ENCODE measurements around the gene FADS6. TPM values are rescaled to one million over a fixed set of nuclear protein-coding genes. Genes with fewer than 3 reads are reported as not detected.

Gene FADS6
- total and polyA plus RNA-seq, 2 donors (not counting 3 experiments of a cell fraction or from before 2014, with no cell fraction given): not detected

DNA sequence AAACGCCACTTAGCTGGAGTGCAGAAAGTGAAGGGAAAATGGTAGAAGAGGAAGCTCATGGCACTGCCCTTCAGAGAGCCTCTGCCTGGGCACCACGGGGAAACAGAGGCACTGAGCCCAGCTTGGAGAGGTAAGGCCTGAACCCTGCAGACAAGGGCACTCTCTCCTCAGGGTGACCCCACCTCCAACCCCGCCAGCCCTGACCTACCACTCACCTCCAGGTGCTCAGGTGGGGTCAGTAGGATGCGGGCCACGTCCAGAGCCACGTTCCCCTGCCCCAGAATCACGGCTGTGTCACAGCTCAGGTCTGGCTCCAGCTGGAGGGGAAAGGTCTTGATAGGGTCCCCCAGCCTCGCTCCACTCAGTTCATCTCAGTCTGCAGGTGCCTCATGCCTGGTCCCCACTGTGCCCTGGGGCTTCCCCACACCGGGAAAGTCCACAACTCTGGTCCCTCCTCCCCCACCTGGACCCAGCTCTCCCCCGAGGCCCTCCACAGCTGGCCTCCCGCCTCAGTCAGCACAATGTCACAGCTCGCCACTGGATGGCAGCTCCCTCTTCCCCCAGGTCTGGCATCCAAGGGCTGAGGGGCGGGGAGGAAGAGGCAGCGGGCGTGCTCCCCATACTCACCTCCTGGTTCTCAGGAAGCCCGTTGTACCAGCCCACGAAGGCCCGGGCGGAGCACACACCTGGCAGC lies 27.8 kb downstream of the FADS6 start:
- Histone ChIP-seq H3K4me2 (ENCODE audit: insufficient read depth, low read length) (no peak overlapping the region), H4K20me1 (replicated peaks; ENCODE audit: control insufficient read depth, extremely low read depth, insufficient read depth, low read length) (no peaks in the 10 kb centered on the region), H2AFZ (ENCODE audit: low read depth, low read length) (no peak overlapping the region), H3K4me1 (ENCODE audit: control insufficient read depth, extremely low read depth, insufficient read depth, low read length) (peaks cover 18% of the 10 kb centered on the region), H3K9ac (replicated peaks; ENCODE audit: extremely low read depth, insufficient read depth, low read length) (no peak overlapping the region), H3K27me3 (ENCODE audit: control insufficient read depth in 2 of 2, insufficient read depth in 2 of 2, low read length in 2 of 2) (peaks cover 7 to 12% of the 10 kb centered on the region in 2 experiments), H3K4me3 (replicated peaks in 1 of 3; ENCODE audit: insufficient read depth in 1 of 3, low read depth in 1 of 3, low read length in 3 of 3) (no peak overlapping the region), H3K9me1 (replicated peaks; ENCODE audit: control insufficient read depth, extremely low read depth, insufficient read depth, low read length) (no peaks in the 10 kb centered on the region), H3K27ac (ENCODE audit: insufficient read depth, low read depth, low read length) (no peak overlapping the region), H3K36me3 (ENCODE audit: control insufficient read depth in 2 of 2, extremely low read depth in 1 of 2, insufficient read depth in 2 of 2, low read length in 2 of 2) (no peaks in the 10 kb centered on the region), H3K79me2 (ENCODE audit: control insufficient read depth, insufficient read depth, low read length) (no peaks in the 10 kb centered on the region), H3K9me3 (replicated peaks; ENCODE audit: control insufficient read depth, insufficient read depth, low read length) (no peaks in the 10 kb centered on the region)
- CTCF ChIA-PET: interaction anchor here (0.9 to 14.2 kb wide), 8 partner anchors 13 to 208 kb away, joined by 3 to 325 read pairs (median 8); no protein-coding TSS in a partner anchor
- dilution Hi-C loops (cut with MboI; ENCODE audit: extremely low pct_ligation_motif_present, low sequenced_read_pairs): no loop called here
- FAIRE-seq (no peak), DNase-seq (ENCODE audit: low read depth, low spot score) (no peak)
- POLR2A ChIA-PET: no interaction called here
- TF ChIP-seq MAX (IDR thresholded peaks at IDR 0.05; ENCODE audit: insufficient read depth, insufficient read length) (no peak), EZH2 (IDR thresholded peaks at IDR 0.05; ENCODE audit: borderline replicate concordance, low read depth, low read length, severe bottlenecking) (no peak), POLR2AphosphoS5 (IDR thresholded peaks at IDR 0.05; ENCODE audit: insufficient read depth, low read depth, low read length) (no peak), FOS (IDR thresholded peaks at IDR 0.05; ENCODE audit: borderline replicate concordance, insufficient read depth, low read length) (no peak), POLR2A (IDR thresholded peaks at IDR 0.05; ENCODE audit: low read depth, low read length) (no peak), MYC (IDR thresholded peaks at IDR 0.05; ENCODE audit: low read depth, low read length) (no peak)
- BruUV-seq (replicated peaks): no TSS peak
- intact Hi-C loops (cut with micrococcal nuclease): loop anchor here (1.0 kb wide), 1 partner anchor 208 kb away; no protein-coding TSS in a partner anchor

DNA sequence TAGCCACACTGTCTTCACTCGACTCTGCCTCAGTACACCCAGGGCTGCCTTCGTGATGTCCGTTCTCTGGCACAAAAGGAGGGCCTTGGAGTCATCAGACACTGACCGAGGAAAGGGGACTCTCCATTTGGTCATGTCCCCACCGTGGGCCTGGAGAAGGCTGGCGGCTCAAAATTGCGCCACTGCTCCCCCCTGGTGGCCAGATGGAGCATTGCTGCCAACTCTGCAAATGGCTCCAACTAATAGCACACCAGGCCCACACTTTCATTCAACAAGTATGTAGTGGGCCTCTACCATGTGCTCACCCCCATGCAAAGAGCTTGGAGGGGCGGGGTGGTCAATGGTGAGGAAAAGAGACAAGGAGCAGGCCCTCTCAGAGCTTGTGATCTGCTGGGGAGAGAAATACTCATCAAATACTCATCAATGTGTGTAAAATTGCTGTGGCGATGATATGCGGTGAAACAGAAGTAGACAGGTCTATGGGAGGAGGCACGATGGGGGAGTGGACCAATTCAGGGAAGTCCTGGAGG lies 28.5 kb downstream of the FADS6 start:
- no peaks in the 10 kb centered on the region for H3K9me3 ChIP-seq (replicated peaks; ENCODE audit: control insufficient read depth, insufficient read depth, low read length)

More for the DNA sequence above, 28.5 kb downstream of the FADS6 start:
- peak; percentile 93 for FAIRE-seq
- intact Hi-C loops (cut with micrococcal nuclease): loop anchor here (1.0 kb wide), 1 partner anchor 208 kb away; no protein-coding TSS in a partner anchor
- Histone ChIP-seq H3K27me3 (ENCODE audit: control insufficient read depth in 2 of 2, insufficient read depth in 2 of 2, low read length in 2 of 2) (peaks cover 12 to 19% of the 10 kb centered on the region in 2 experiments), H3K27ac (ENCODE audit: insufficient read depth, low read depth, low read length) (no peak overlapping the region), H3K79me2 (ENCODE audit: control insufficient read depth, insufficient read depth, low read length) (no peaks in the 10 kb centered on the region), H4K20me1 (replicated peaks; ENCODE audit: control insufficient read depth, extremely low read depth, insufficient read depth, low read length) (no peaks in the 10 kb centered on the region), H3K4me1 (ENCODE audit: control insufficient read depth, extremely low read depth, insufficient read depth, low read length) (peaks cover 18% of the 10 kb centered on the region), H3K36me3 (ENCODE audit: control insufficient read depth in 2 of 2, extremely low read depth in 1 of 2, insufficient read depth in 2 of 2, low read length in 2 of 2) (no peaks in the 10 kb centered on the region), H3K4me3 (replicated peaks in 1 of 3; ENCODE audit: insufficient read depth in 1 of 3, low read depth in 1 of 3, low read length in 3 of 3) (no peak overlapping the region), H2AFZ (ENCODE audit: low read depth, low read length) (no peak overlapping the region), H3K9ac (replicated peaks; ENCODE audit: extremely low read depth, insufficient read depth, low read length) (no peak overlapping the region), H3K4me2 (ENCODE audit: insufficient read depth, low read length) (no peak overlapping the region), H3K9me1 (replicated peaks; ENCODE audit: control insufficient read depth, extremely low read depth, insufficient read depth, low read length) (no peaks in the 10 kb centered on the region)
- CTCF ChIA-PET: interaction anchor here (0.9 to 14.2 kb wide), 7 partner anchors 21 to 208 kb away, joined by 3 to 325 read pairs (median 10); no protein-coding TSS in a partner anchor
- POLR2A ChIA-PET: no interaction called here
- no TSS peak for BruUV-seq (replicated peaks)
- dilution Hi-C loops (cut with MboI; ENCODE audit: extremely low pct_ligation_motif_present, low sequenced_read_pairs): no loop called here
- peak; percentile 63 for DNase-seq (ENCODE audit: low read depth, low spot score)
- TF ChIP-seq FOS (IDR thresholded peaks at IDR 0.05; ENCODE audit: borderline replicate concordance, insufficient read depth, low read length) (no peak), EZH2 (IDR thresholded peaks at IDR 0.05; ENCODE audit: borderline replicate concordance, low read depth, low read length, severe bottlenecking) (no peak), GATA2 (IDR thresholded peaks at IDR 0.05; ENCODE audit: insufficient read depth, insufficient read length, low read depth, low read length) (no peak)
- TF ChIP-seq, protein P1, sequence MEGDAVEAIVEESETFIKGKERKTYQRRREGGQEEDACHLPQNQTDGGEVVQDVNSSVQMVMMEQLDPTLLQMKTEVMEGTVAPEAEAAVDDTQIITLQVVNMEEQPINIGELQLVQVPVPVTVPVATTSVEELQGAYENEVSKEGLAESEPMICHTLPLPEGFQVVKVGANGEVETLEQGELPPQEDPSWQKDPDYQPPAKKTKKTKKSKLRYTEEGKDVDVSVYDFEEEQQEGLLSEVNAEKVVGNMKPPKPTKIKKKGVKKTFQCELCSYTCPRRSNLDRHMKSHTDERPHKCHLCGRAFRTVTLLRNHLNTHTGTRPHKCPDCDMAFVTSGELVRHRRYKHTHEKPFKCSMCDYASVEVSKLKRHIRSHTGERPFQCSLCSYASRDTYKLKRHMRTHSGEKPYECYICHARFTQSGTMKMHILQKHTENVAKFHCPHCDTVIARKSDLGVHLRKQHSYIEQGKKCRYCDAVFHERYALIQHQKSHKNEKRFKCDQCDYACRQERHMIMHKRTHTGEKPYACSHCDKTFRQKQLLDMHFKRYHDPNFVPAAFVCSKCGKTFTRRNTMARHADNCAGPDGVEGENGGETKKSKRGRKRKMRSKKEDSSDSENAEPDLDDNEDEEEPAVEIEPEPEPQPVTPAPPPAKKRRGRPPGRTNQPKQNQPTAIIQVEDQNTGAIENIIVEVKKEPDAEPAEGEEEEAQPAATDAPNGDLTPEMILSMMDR (IDR thresholded peaks at IDR 0.05; ENCODE audit: extremely low read depth in 1 of 2, insufficient read depth in 1 of 2, low read depth in 1 of 2, low read length in 2 of 2): peak; percentile 93 to 94

Measured in endothelial cell of umbilical vein (primary cell).